Erythroblast (primary cell): ENCODE results near the gene HSF5.

ENCODE experiments used
- GATA1 ChIP-seq: IDR thresholded peaks from 2 replicates; pipeline ENCODE4 v1.6.1; 2011; ENCODE audit warnings: low read depth, mild to moderate bottlenecking, control low read depth, low read length, moderate library complexity
- POLR2A ChIP-seq: IDR thresholded peaks from 2 replicates; pipeline ENCODE4 v1.6.1; 2011; ENCODE audit warnings: mild to moderate bottlenecking, low read length

- no peak for TF ChIP-seq POLR2A
- no peak for TF ChIP-seq GATA1
These were observed 114.3 kb downstream of the HSF5 start for GRCh38 chr17:58373923-58374322.
